ENCODE data around the gene STIL.

STIL gene

DNA sequence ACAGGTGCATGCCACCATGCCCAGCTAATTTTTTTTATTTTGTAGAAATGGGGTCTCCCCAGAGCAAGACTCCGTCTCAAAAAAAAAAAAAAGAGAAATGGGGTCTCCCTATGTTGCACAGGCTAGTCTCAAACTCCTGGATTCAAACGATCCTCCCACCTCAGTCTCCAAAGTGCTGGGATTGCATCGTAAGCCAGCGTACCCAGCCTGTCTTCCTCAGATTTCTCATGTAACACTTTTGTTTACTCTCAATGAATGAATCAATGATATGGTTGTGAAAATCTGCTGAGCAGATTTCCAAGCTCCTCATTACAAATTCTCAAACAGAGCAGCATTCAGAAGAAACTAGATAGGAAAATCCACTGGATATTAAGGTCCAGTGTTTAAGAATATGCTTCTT, 26.3 kb upstream of the STIL start:
- no peak overlapping the region for H3K27ac ChIP-seq (ENCODE audit: insufficient read depth in 1 of 2, low read depth in 1 of 2, low read length in 2 of 2, poor library complexity in 1 of 2, severe bottlenecking in 2 of 2)
- POLR2A ChIA-PET = no interaction called here
- WGBS (ENCODE audit: insufficient coverage) = 100% methylated on average over 1 of the region's 4 CpGs
- CTCF ChIA-PET = no interaction called here
- H3K4me1 ChIP-seq (ENCODE audit: control extremely low read depth in 1 of 4, control insufficient read depth in 4 of 4, insufficient read depth in 4 of 4, low read length in 3 of 4) = peaks cover 0 to 7% (median 2%) of the 10 kb centered on the region in 4 experiments
- no peak overlapping the region for H3K4me3 ChIP-seq (ENCODE audit: control insufficient read depth in 1 of 7, extremely low read depth in 1 of 7, insufficient read depth in 4 of 7, low read depth in 2 of 7, low read length in 6 of 7)
- H3K27me3 ChIP-seq (replicated peaks in 2 of 5; ENCODE audit: control insufficient read depth in 4 of 5, insufficient read depth in 5 of 5, low read length in 4 of 5) = no peaks in the 10 kb centered on the region
- no peaks in the 10 kb centered on the region for H3K9me3 ChIP-seq (ENCODE audit: control extremely low read depth in 1 of 5, control insufficient read depth in 4 of 5, insufficient read depth in 2 of 5, low read depth in 1 of 5, low read length in 4 of 5)
- peaks cover 0 to 4% (median 3%) of the 10 kb centered on the region in 4 experiments for H3K36me3 ChIP-seq (ENCODE audit: control insufficient read depth in 4 of 4, insufficient read depth in 4 of 4, low read length in 3 of 4)
- no peak for DNase-seq

DNA sequence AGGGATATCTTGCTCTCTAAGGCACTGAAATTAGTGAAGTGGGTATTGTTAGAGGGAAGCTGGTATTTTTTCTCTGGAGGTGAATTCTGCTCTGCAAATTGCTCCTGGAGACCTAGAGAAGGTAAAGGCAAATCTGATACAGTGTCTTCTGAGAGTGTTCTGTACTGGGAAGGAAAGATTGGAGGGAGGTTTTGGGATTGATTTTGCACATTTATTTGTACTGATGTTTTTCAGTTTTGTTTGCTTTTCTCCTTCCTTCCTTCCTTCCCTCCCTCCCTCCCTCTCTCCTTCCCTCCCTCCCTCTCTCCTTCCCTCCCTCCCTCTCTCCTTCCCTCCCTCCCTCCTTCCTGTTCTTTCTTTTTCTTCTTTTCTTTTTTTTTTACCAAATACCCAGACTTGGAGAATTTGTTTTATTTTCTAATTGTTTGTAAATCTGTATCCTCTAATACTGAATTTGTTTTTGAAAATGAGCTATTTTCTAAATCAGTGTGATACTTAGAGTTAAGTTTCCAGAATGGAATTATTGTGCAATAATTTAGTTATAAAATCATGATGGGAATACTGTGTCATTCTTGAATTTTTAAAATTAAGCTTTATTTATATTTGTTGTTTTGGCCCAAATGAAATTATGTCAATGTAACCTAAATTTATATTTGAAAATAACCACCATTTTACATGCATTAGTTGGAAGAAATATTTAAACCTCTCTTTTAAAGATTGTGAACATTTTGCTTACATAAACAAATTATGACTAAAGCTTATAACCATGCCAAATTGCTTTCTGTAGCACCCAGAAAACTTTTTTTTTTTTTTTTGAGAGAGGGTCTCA, 24.5 kb upstream of the STIL start:
- H3K9me3 ChIP-seq (ENCODE audit: control extremely low read depth in 1 of 5, control insufficient read depth in 4 of 5, insufficient read depth in 2 of 5, low read depth in 1 of 5, low read length in 4 of 5) = no peaks in the 10 kb centered on the region
- DNase-seq = no peak
- no peak overlapping the region for H3K27ac ChIP-seq (ENCODE audit: insufficient read depth in 1 of 2, low read depth in 1 of 2, low read length in 2 of 2, poor library complexity in 1 of 2, severe bottlenecking in 2 of 2)
- H3K36me3 ChIP-seq (ENCODE audit: control insufficient read depth in 4 of 4, insufficient read depth in 4 of 4, low read length in 3 of 4) = peaks cover 0 to 2% (median 0%) of the 10 kb centered on the region in 4 experiments
- POLR2A ChIA-PET = no interaction called here
- CTCF ChIA-PET = interaction anchor here (0.6 to 2.0 kb wide), 8 partner anchors 10 to 412 kb away, joined by 3 to 8 read pairs (median 4); no protein-coding TSS in a partner anchor
- H3K4me3 ChIP-seq (ENCODE audit: control insufficient read depth in 1 of 7, extremely low read depth in 1 of 7, insufficient read depth in 4 of 7, low read depth in 2 of 7, low read length in 6 of 7) = no peak overlapping the region
- peaks cover 0 to 15% (median 7%) of the 10 kb centered on the region in 4 experiments for H3K4me1 ChIP-seq (ENCODE audit: control extremely low read depth in 1 of 4, control insufficient read depth in 4 of 4, insufficient read depth in 4 of 4, low read length in 3 of 4)
- H3K27me3 ChIP-seq (replicated peaks in 2 of 5; ENCODE audit: control insufficient read depth in 4 of 5, insufficient read depth in 5 of 5, low read length in 4 of 5) = no peaks in the 10 kb centered on the region

DNA sequence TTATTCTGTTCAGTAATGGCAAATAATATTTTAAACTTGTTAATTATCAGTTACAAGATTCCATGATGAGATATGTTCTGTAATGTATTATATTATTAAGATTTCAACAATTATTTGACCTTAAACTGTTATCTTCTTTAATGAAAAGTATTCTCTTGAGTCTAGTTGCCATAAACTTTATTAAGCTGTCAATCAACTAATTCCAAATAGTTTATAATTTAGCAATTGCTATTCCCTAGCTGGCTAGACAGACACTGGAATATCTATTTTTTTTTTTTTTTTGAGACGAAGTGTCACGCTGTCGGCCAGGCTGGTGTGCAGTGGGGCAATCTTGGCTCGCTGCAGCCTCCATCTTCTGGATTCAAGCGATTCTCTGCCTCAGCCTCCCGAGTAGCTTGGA, 23.4 kb upstream of the STIL start:
- H3K27ac ChIP-seq (ENCODE audit: insufficient read depth in 1 of 2, low read depth in 1 of 2, low read length in 2 of 2, poor library complexity in 1 of 2, severe bottlenecking in 2 of 2) = no peak overlapping the region
- H3K9me3 ChIP-seq (ENCODE audit: control extremely low read depth in 1 of 5, control insufficient read depth in 4 of 5, insufficient read depth in 2 of 5, low read depth in 1 of 5, low read length in 4 of 5) = no peaks in the 10 kb centered on the region
- CTCF ChIA-PET = interaction anchor here (1.0 to 1.7 kb wide), 3 partner anchors 14 to 32 kb away, joined by 3 to 4 read pairs (median 4); no protein-coding TSS in a partner anchor
- H3K4me1 ChIP-seq (ENCODE audit: control extremely low read depth in 1 of 4, control insufficient read depth in 4 of 4, insufficient read depth in 4 of 4, low read length in 3 of 4) = peaks cover 5 to 25% (median 16%) of the 10 kb centered on the region in 4 experiments
- POLR2A ChIA-PET = no interaction called here
- H3K4me3 ChIP-seq (ENCODE audit: control insufficient read depth in 1 of 7, extremely low read depth in 1 of 7, insufficient read depth in 4 of 7, low read depth in 2 of 7, low read length in 6 of 7) = no peak overlapping the region
- H3K27me3 ChIP-seq (replicated peaks in 2 of 5; ENCODE audit: control insufficient read depth in 4 of 5, insufficient read depth in 5 of 5, low read length in 4 of 5) = no peaks in the 10 kb centered on the region
- peaks cover 0 to 2% (median 0%) of the 10 kb centered on the region in 4 experiments for H3K36me3 ChIP-seq (ENCODE audit: control insufficient read depth in 4 of 4, insufficient read depth in 4 of 4, low read length in 3 of 4)
- DNase-seq = no peak
- WGBS (ENCODE audit: insufficient coverage) = no CpG with 5 or more reads among the region's 6 CpGs

DNA sequence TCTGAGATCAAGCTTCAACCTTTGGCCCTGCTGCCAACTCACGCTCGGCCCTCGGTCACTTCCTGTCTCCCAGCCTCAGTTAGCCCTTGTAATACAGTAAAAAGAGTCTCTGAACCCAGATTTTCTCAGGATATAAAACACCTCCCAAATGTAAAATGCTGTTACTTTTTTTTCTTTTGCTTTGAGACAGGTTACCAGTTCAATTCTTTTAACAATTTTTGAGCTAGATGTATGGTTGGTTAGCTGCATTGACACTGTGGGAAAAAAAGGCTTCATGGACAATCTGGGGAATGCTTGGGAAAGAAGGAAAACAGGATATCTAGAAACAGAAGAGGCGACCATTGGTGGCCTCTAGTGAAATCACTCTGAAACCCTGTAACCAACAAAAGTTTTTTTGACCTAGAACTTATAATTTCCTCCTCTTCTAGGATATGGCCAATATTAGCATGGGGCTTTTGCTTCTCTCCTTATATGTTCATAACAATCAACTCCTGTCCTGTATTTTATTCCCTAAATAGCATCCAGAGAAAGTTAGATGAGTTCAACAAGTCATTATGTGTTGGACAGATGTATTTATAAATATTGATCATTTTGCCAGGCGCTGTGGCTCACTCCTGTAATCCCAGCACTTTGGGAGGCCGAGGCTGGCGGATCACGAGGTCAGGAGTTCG, 21.0 kb upstream of the STIL start:
- Histone ChIP-seq H3K4me1 (ENCODE audit: control extremely low read depth in 1 of 4, control insufficient read depth in 4 of 4, insufficient read depth in 4 of 4, low read length in 3 of 4) (peaks cover 5 to 30% (median 19%) of the 10 kb centered on the region in 4 experiments), H3K27me3 (replicated peaks in 2 of 5; ENCODE audit: control insufficient read depth in 4 of 5, insufficient read depth in 5 of 5, low read length in 4 of 5) (no peaks in the 10 kb centered on the region), H3K36me3 (ENCODE audit: control insufficient read depth in 4 of 4, insufficient read depth in 4 of 4, low read length in 3 of 4) (no peaks in the 10 kb centered on the region), H3K9me3 (ENCODE audit: control extremely low read depth in 1 of 5, control insufficient read depth in 4 of 5, insufficient read depth in 2 of 5, low read depth in 1 of 5, low read length in 4 of 5) (no peaks in the 10 kb centered on the region), H3K4me3 (ENCODE audit: control insufficient read depth in 1 of 7, extremely low read depth in 1 of 7, insufficient read depth in 4 of 7, low read depth in 2 of 7, low read length in 6 of 7) (peak overlapping the region; percentile 86 to 99 (median 95)), H3K27ac (ENCODE audit: insufficient read depth in 1 of 2, low read depth in 1 of 2, low read length in 2 of 2, poor library complexity in 1 of 2, severe bottlenecking in 2 of 2) (peak overlapping the region; percentile 79 to 91)
- 67% methylated on average over 9 of the region's 9 CpGs for WGBS (ENCODE audit: insufficient coverage)
- POLR2A ChIA-PET = interaction anchor here (0.6 to 1.3 kb wide), 3 partner anchors 28 to 72 kb away, joined by 3 to 4 read pairs (median 3); no protein-coding TSS in a partner anchor
- CTCF ChIA-PET = interaction anchor here (1.1 to 3.4 kb wide), 6 partner anchors 9 to 152 kb away, joined by 3 to 18 read pairs (median 4); no protein-coding TSS in a partner anchor
- DNase-seq = no peak

DNA sequence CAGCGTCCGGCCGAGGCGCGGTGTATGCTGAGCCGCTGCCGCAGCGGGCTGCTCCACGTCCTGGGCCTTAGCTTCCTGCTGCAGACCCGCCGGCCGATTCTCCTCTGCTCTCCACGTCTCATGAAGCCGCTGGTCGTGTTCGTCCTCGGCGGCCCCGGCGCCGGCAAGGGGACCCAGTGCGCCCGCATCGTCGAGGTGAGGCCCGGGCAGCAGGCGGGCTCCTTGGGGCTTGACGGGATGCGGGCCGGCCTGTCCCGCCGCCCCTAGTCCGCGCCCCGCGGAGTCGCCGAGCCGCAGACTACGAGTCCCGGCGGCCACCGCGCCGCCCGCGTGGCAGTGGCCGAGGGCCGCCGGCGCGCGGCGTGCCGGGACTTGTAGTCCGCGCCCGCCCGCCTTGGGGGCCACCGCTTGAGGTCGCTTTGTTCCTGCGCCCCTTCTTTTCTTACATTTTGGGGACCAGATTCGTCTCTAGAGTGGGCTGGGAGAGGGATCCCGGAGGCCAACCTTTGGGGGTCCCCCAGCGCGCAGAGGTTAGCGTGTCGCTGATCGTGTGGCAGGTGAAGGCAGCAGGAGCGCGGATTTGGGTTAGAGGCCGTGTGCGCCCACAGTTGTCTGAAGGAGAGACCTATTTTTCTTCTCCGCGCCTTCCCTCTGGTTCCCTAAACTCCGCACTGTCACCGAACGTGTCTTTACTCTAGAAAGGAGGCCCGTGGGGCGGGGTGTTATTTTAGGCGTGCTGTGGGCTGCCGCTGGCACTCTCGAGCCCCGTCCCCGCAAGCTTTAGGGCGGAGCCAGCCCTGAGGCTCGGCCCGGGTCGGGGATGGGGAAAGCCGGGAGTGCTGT, 20.2 kb upstream of the STIL start:
- under 1% methylated on average over 79 of the region's 90 CpGs for WGBS (ENCODE audit: insufficient coverage)
- POLR2A ChIA-PET = interaction anchor here (0.6 to 1.3 kb wide), 5 partner anchors 20 to 174 kb away, joined by 3 to 8 read pairs (median 3); partner anchors contain the start of gene STIL
- CTCF ChIA-PET = interaction anchor here (0.9 to 3.4 kb wide), 12 partner anchors 10 to 156 kb away, joined by 3 to 18 read pairs (median 4); no protein-coding TSS in a partner anchor
- Histone ChIP-seq H3K27ac (ENCODE audit: insufficient read depth in 1 of 2, low read depth in 1 of 2, low read length in 2 of 2, poor library complexity in 1 of 2, severe bottlenecking in 2 of 2) (peak overlapping the region; percentile 79 to 91), H3K4me3 (ENCODE audit: control insufficient read depth in 1 of 7, extremely low read depth in 1 of 7, insufficient read depth in 4 of 7, low read depth in 2 of 7, low read length in 6 of 7) (peak overlapping the region; percentile 86 to 99 (median 95)), H3K36me3 (ENCODE audit: control insufficient read depth in 4 of 4, insufficient read depth in 4 of 4, low read length in 3 of 4) (no peaks in the 10 kb centered on the region), H3K4me1 (ENCODE audit: control extremely low read depth in 1 of 4, control insufficient read depth in 4 of 4, insufficient read depth in 4 of 4, low read length in 3 of 4) (peaks cover 5 to 30% (median 19%) of the 10 kb centered on the region in 4 experiments), H3K27me3 (replicated peaks in 2 of 5; ENCODE audit: control insufficient read depth in 4 of 5, insufficient read depth in 5 of 5, low read length in 4 of 5) (no peaks in the 10 kb centered on the region), H3K9me3 (ENCODE audit: control extremely low read depth in 1 of 5, control insufficient read depth in 4 of 5, insufficient read depth in 2 of 5, low read depth in 1 of 5, low read length in 4 of 5) (no peaks in the 10 kb centered on the region)
- peak; percentile 80 to 89 (median 87) for DNase-seq

- H3K9me3 ChIP-seq (ENCODE audit: control extremely low read depth in 1 of 5, control insufficient read depth in 4 of 5, insufficient read depth in 2 of 5, low read depth in 1 of 5, low read length in 4 of 5) = no peaks in the 10 kb centered on the region
- DNase-seq = peak; percentile 89 to 92 (median 91)
- ChIA-PET POLR2A (interaction anchor here (0.6 to 1.3 kb wide), 3 partner anchors 19 to 175 kb away, joined by 3 to 8 read pairs (median 3); partner anchors contain the start of gene STIL), CTCF (interaction anchor here (0.9 to 3.4 kb wide), 11 partner anchors 10 to 155 kb away, joined by 3 to 18 read pairs (median 4); no protein-coding TSS in a partner anchor)
- peak within 1 kb of the TSS; percentile 79 to 91 for H3K27ac ChIP-seq (ENCODE audit: insufficient read depth in 1 of 2, low read depth in 1 of 2, low read length in 2 of 2, poor library complexity in 1 of 2, severe bottlenecking in 2 of 2)
- H3K27me3 ChIP-seq (replicated peaks in 2 of 5; ENCODE audit: control insufficient read depth in 4 of 5, insufficient read depth in 5 of 5, low read length in 4 of 5) = no peaks in the 10 kb centered on the region
- peak within 1 kb of the TSS; percentile 86 to 99 (median 95) for H3K4me3 ChIP-seq (ENCODE audit: control insufficient read depth in 1 of 7, extremely low read depth in 1 of 7, insufficient read depth in 4 of 7, low read depth in 2 of 7, low read length in 6 of 7)
- peaks cover 5 to 30% (median 19%) of the 10 kb centered on the region in 4 experiments for H3K4me1 ChIP-seq (ENCODE audit: control extremely low read depth in 1 of 4, control insufficient read depth in 4 of 4, insufficient read depth in 4 of 4, low read length in 3 of 4)
- 0% methylated on average over 39 of the region's 40 CpGs for WGBS (ENCODE audit: insufficient coverage)
- no peaks in the 10 kb centered on the region for H3K36me3 ChIP-seq (ENCODE audit: control insufficient read depth in 4 of 4, insufficient read depth in 4 of 4, low read length in 3 of 4)
Measured at GRCh38 chr1:47333578-47333921, 19.6 kb upstream of the STIL start, which contains the start of gene CMPK1. CMPK1 (plus strand) TSS chr1:47333790; CDS start chr1:47333946, 156 bp downstream.

All from common myeloid progenitor, CD34-positive (primary cell).